ENCODE data around the gene TAS2R3. TPM values are rescaled to one million over a fixed set of nuclear protein-coding genes. Genes with fewer than 3 reads are reported as not detected.

TAS2R3 gene
- total RNA-seq, 1 experiment from 2014 or later, result 0.40 TPM

DNA sequence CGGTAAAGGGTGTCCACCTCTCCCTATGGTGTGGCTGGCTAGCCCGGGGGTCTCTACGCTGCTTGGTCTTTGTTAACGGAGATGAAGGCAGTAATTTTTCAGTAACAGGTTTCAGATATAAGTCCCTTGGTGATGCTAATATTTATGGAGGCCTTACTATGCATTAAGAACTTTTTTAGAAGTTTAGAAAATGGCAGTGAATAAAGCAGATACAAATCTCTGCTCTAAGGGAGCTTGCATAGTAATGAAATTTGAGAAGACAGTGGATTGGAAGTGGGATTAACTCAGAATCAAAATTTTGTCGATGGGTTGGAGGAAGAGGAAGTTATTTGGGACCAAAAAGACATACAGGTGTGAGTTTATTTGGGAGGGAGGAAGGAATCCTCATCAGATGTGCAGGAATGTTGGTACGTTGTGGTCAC is 25.3 kb upstream of the TAS2R3 start:
- DNase-seq (no peak), ATAC-seq (peak; percentile 53; the same call in 1 of the 2 replicates)
- peaks cover 47% of the 10 kb centered on the region for H3K79me2 ChIP-seq (ENCODE audit: low read length)
- H3K27me3 ChIP-seq (ENCODE audit: low read length), result no peaks in the 10 kb centered on the region
- peak overlapping the region; percentile 79 for H2AFZ ChIP-seq (ENCODE audit: low read length)
- no peaks in the 10 kb centered on the region for H3K9me3 ChIP-seq (ENCODE audit: low read length)
- intact Hi-C loops (cut with micrococcal nuclease), result loop anchor here (1.0 to 5.0 kb wide), 4 partner anchors 42 to 181 kb away; no protein-coding TSS in a partner anchor
- peak overlapping the region; percentile 94 for H3K4me3 ChIP-seq (ENCODE audit: low read length)
- H3F3A ChIP-seq (ENCODE audit: low read length, unreplicated experiment), result no peaks in the 10 kb centered on the region
- no peaks in the 10 kb centered on the region for H3K9me2 ChIP-seq (replicated peaks; ENCODE audit: low read length)
- no peaks in the 10 kb centered on the region for H4K20me1 ChIP-seq (ENCODE audit: low read length)
- ChIA-PET CTCF (interaction anchor here (0.6 to 1.4 kb wide), 4 partner anchors 36 to 827 kb away, joined by 3 to 39 read pairs (median 6); no protein-coding TSS in a partner anchor), POLR2A (ENCODE audit: unreplicated experiment) (interaction anchor here (0.6 to 1.3 kb wide), 3 partner anchors 36 to 756 kb away, joined by 4 to 10 read pairs (median 4); partner anchors contain the start of gene DENND11)
- H3K9ac ChIP-seq (ENCODE audit: low read length), result peak overlapping the region; percentile 95
- H3K27ac ChIP-seq (ENCODE audit: low read length), result peak overlapping the region; percentile 57
- peaks cover 20% of the 10 kb centered on the region for H3K4me1 ChIP-seq (ENCODE audit: insufficient read depth, low read length)
- peak overlapping the region; percentile 88 for H3K4me2 ChIP-seq (ENCODE audit: low read length)
- TF ChIP-seq EZH2 (IDR thresholded peaks at IDR 0.05; ENCODE audit: low read length, unreplicated experiment), result no peak
- TF ChIP-seq, protein P1, sequence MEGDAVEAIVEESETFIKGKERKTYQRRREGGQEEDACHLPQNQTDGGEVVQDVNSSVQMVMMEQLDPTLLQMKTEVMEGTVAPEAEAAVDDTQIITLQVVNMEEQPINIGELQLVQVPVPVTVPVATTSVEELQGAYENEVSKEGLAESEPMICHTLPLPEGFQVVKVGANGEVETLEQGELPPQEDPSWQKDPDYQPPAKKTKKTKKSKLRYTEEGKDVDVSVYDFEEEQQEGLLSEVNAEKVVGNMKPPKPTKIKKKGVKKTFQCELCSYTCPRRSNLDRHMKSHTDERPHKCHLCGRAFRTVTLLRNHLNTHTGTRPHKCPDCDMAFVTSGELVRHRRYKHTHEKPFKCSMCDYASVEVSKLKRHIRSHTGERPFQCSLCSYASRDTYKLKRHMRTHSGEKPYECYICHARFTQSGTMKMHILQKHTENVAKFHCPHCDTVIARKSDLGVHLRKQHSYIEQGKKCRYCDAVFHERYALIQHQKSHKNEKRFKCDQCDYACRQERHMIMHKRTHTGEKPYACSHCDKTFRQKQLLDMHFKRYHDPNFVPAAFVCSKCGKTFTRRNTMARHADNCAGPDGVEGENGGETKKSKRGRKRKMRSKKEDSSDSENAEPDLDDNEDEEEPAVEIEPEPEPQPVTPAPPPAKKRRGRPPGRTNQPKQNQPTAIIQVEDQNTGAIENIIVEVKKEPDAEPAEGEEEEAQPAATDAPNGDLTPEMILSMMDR (conservative IDR thresholded peaks at IDR 0.05; ENCODE audit: low read depth, low read length), result no peak
- TF ChIP-seq EZH2phosphoT487 (IDR thresholded peaks at IDR 0.05; ENCODE audit: borderline replicate concordance, low read length), result no peak
- BruUV-seq (replicated peaks), result TSS peak; percentile 82
- peaks cover 34% of the 10 kb centered on the region for H3K36me3 ChIP-seq (ENCODE audit: low read depth, low read length)

DNA sequence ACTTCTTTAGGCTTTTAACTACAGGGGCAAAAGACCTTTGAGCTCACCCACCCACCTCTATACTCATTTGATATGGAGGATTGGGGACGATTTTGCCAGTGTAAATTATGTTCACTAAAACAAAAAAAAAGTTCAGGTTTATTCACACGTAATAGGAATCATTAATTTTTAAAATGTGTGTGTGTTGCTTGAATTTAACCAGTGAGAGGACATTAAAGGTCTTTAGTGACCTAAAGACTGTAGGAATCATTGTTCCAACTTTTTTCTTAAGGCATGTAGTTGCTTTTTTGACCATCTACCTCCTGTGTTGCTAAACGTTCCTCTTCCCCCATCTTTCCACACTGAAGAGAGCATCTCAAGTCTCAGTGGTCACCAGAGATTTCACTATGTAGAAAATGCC is 24.6 kb upstream of the TAS2R3 start:
- no peaks in the 10 kb centered on the region for H3K27me3 ChIP-seq (ENCODE audit: low read length)
- ChIA-PET CTCF (interaction anchor here (0.7 kb wide), 1 partner anchor 764 kb away, joined by 3 read pairs; no protein-coding TSS in a partner anchor), POLR2A (ENCODE audit: unreplicated experiment) (interaction anchor here (0.6 kb wide), 1 partner anchor 757 kb away, joined by 4 read pairs; no protein-coding TSS in a partner anchor)
- no peak for ATAC-seq
- peak overlapping the region; percentile 95 for H3K9ac ChIP-seq (ENCODE audit: low read length)
- no peak overlapping the region for H3K27ac ChIP-seq (ENCODE audit: low read length)
- no peaks in the 10 kb centered on the region for H3K9me2 ChIP-seq (replicated peaks; ENCODE audit: low read length)
- peak overlapping the region; percentile 94 for H3K4me3 ChIP-seq (ENCODE audit: low read length)
- no peaks in the 10 kb centered on the region for H4K20me1 ChIP-seq (ENCODE audit: low read length)
- peak overlapping the region; percentile 88 for H3K4me2 ChIP-seq (ENCODE audit: low read length)
- intact Hi-C loops (cut with micrococcal nuclease), result loop anchor here (5.0 kb wide), 1 partner anchor 182 kb away; no protein-coding TSS in a partner anchor
- H3K4me1 ChIP-seq (ENCODE audit: insufficient read depth, low read length), result peaks cover 20% of the 10 kb centered on the region
- DNase-seq, result no peak
- no peak overlapping the region for H2AFZ ChIP-seq (ENCODE audit: low read length)
- no peaks in the 10 kb centered on the region for H3K9me3 ChIP-seq (ENCODE audit: low read length)
- H3F3A ChIP-seq (ENCODE audit: low read length, unreplicated experiment), result no peaks in the 10 kb centered on the region
- peaks cover 49% of the 10 kb centered on the region for H3K79me2 ChIP-seq (ENCODE audit: low read length)
- BruUV-seq (replicated peaks), result no TSS peak
- H3K36me3 ChIP-seq (ENCODE audit: low read depth, low read length), result peaks cover 41% of the 10 kb centered on the region
- TF ChIP-seq EZH2phosphoT487 (IDR thresholded peaks at IDR 0.05; ENCODE audit: borderline replicate concordance, low read length) (no peak), EZH2 (IDR thresholded peaks at IDR 0.05; ENCODE audit: low read length, unreplicated experiment) (no peak)
- TF ChIP-seq, protein P1 (conservative IDR thresholded peaks at IDR 0.05; ENCODE audit: low read depth, low read length), result no peak

DNA sequence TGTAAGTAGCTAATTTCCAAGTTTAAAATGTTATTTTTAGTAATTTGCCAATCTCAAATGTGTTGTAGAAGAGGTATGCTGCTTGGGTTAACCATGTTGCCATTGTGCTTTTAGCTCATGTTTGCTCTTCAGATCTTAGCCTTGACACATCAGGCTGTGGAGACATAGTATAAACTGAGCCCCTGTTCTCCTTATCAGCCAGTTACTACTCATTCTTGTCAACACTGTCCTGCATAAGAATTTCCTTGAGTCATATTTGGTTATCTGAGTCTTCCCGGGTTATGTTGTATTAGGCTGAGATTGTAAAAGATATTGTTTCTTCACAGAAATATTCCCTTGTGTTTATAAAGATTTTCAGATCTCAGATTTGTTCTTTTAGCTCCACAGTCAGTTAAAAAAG is 21.7 kb upstream of the TAS2R3 start:
- TF ChIP-seq, protein P1 (conservative IDR thresholded peaks at IDR 0.05; ENCODE audit: low read depth, low read length), result no peak
- no peak for TF ChIP-seq EZH2 (IDR thresholded peaks at IDR 0.05; ENCODE audit: low read length, unreplicated experiment)
- no peak for TF ChIP-seq EZH2phosphoT487 (IDR thresholded peaks at IDR 0.05; ENCODE audit: borderline replicate concordance, low read length)
- no peaks in the 10 kb centered on the region for H3K9me3 ChIP-seq (ENCODE audit: low read length)
- no peak overlapping the region for H3K4me2 ChIP-seq (ENCODE audit: low read length)
- H3F3A ChIP-seq (ENCODE audit: low read length, unreplicated experiment), result no peaks in the 10 kb centered on the region
- DNase-seq (no peak), ATAC-seq (no peak)
- no peak overlapping the region for H2AFZ ChIP-seq (ENCODE audit: low read length)
- H3K36me3 ChIP-seq (ENCODE audit: low read depth, low read length), result peaks cover 67% of the 10 kb centered on the region
- peaks cover 14% of the 10 kb centered on the region for H3K4me1 ChIP-seq (ENCODE audit: insufficient read depth, low read length)
- POLR2A ChIA-PET (ENCODE audit: unreplicated experiment), result no interaction called here
- no peak overlapping the region for H3K9ac ChIP-seq (ENCODE audit: low read length)
- CTCF ChIA-PET, result no interaction called here
- no TSS peak for BruUV-seq (replicated peaks)
- intact Hi-C loops (cut with micrococcal nuclease), result no loop called here
- no peak overlapping the region for H3K4me3 ChIP-seq (ENCODE audit: low read length)
- peaks cover 49% of the 10 kb centered on the region for H3K79me2 ChIP-seq (ENCODE audit: low read length)
- no peaks in the 10 kb centered on the region for H3K27me3 ChIP-seq (ENCODE audit: low read length)
- no peaks in the 10 kb centered on the region for H3K9me2 ChIP-seq (replicated peaks; ENCODE audit: low read length)
- no peaks in the 10 kb centered on the region for H4K20me1 ChIP-seq (ENCODE audit: low read length)
- no peak overlapping the region for H3K27ac ChIP-seq (ENCODE audit: low read length)

Data from PC-3 (cell line).